ENCODE measurements around the gene ADGRB3.

The ADGRB3 gene

DNA sequence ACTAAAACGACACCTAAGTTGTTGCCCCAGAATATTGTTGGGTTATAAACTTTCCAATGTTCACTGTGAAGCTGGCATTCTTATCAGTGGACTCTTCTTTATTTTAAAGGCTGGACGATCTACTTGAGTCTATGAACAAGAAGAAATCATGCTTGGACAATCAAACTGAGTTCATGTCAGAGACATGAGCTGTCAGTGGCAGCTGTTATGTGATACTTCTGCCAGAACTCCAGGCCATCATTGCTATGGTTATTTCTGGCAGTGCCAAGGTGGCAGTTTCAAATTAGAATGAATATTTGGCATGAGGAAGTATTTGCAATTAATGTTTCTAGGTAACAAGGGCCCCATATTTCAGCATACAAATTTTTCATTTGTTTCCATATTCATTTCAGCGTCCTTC, 744.4 kb downstream of the ADGRB3 start:
- DNase-seq (ENCODE audit: extremely low spot score): no peak
- ChIA-PET CTCF (interaction anchor here (1.3 kb wide), 1 partner anchor 13 kb away, joined by 4 read pairs; no protein-coding TSS in a partner anchor), POLR2A (no interaction called here)
- no peak for TF ChIP-seq CTCF (IDR thresholded peaks at IDR 0.05; ENCODE audit: control extremely low read depth, extremely low read depth, low read depth, missing control alignments)

DNA sequence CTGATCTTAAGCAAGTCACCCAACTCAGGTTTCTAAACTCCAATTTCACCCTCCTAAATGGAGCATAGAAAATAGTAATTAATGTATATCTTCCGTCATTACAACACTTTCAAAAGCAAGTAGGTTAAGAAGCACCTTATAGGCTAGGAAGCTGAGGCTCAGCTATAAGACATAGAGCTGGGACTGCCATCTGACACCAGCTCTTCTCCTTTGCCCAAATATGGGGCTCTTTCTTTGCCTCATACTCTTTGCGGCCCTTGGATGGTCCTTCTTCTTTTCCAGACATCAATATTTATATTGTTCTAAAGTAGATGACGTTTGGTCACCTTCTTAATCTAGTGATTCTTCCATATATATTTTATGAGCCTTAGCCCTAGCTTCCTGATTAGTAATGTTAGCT, 748.5 kb downstream of the ADGRB3 start:
- ChIA-PET CTCF (interaction anchor here (1.0 to 1.7 kb wide), 3 partner anchors 11 to 127 kb away, joined by 3 to 5 read pairs (median 4); no protein-coding TSS in a partner anchor), POLR2A (no interaction called here)
- no peak for DNase-seq (ENCODE audit: extremely low spot score)

GRCh38 chr6:69386426-69386825, 751.3 kb downstream of the ADGRB3 start:
- no peak for TF ChIP-seq CTCF (IDR thresholded peaks at IDR 0.05; ENCODE audit: control extremely low read depth, extremely low read depth, low read depth, missing control alignments)
- ChIA-PET POLR2A (no interaction called here), CTCF (no interaction called here)
- DNase-seq (ENCODE audit: extremely low spot score): no peak

More for the DNA sequence above, 748.5 kb downstream of the ADGRB3 start:
- no peak for TF ChIP-seq CTCF (IDR thresholded peaks at IDR 0.05; ENCODE audit: control extremely low read depth, extremely low read depth, low read depth, missing control alignments)

GRCh38 chr6:69390125-69390524, 755.0 kb downstream of the ADGRB3 start:
- CTCF ChIA-PET: no interaction called here

GRCh38 chr6:69391106-69391505, 756.0 kb downstream of the ADGRB3 start:
- no peak for DNase-seq (ENCODE audit: extremely low spot score)
- TF ChIP-seq CTCF (IDR thresholded peaks at IDR 0.05; ENCODE audit: control extremely low read depth, extremely low read depth, low read depth, missing control alignments): no peak
- POLR2A ChIA-PET: no interaction called here
- CTCF ChIA-PET: no interaction called here

More at GRCh38 chr6:69390125-69390524, 755.0 kb downstream of the ADGRB3 start:
- TF ChIP-seq CTCF (IDR thresholded peaks at IDR 0.05; ENCODE audit: control extremely low read depth, extremely low read depth, low read depth, missing control alignments): no peak
- POLR2A ChIA-PET: no interaction called here
- no peak for DNase-seq (ENCODE audit: extremely low spot score)

- ChIA-PET CTCF (interaction anchor here (1.1 to 1.8 kb wide), 2 partner anchors 13 to 18 kb away, joined by 4 to 5 read pairs; no protein-coding TSS in a partner anchor), POLR2A (interaction anchor here (0.7 kb wide), 1 partner anchor 1367 kb away, joined by 3 read pairs; no protein-coding TSS in a partner anchor)
- no peak for DNase-seq (ENCODE audit: extremely low spot score)
- TF ChIP-seq CTCF (IDR thresholded peaks at IDR 0.05; ENCODE audit: control extremely low read depth, extremely low read depth, low read depth, missing control alignments): no peak
These were observed 757.7 kb downstream of the ADGRB3 start for GRCh38 chr6:69392745-69393144.

DNA sequence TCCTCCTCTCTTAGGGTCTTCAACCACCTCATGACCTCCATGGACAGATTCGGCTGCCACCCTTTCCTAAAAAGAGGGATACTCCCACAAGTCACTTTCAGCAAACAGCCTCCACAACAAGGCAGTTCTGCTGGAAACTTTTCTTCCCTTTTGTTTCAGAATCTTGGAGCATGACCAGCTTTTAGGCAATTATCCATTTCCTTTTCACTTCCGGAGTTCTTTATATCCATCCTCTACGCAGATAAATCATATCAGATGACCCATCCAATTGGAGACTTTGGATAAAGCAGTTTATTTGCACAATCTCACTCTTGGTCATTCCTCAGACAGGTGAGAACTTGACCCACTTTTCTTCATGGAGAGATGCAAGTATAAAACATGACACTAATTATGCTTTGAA, 763.2 kb downstream of the ADGRB3 start:
- DNase-seq (ENCODE audit: extremely low spot score): no peak
- CTCF ChIA-PET: no interaction called here
- no peak for TF ChIP-seq CTCF (IDR thresholded peaks at IDR 0.05; ENCODE audit: control extremely low read depth, extremely low read depth, low read depth, missing control alignments)
- POLR2A ChIA-PET: no interaction called here

All from GM10248 (cell line).